ENCODE data around the gene VSIG4. TPM values are rescaled to one million over a fixed set of nuclear protein-coding genes. Genes with fewer than 3 reads are reported as not detected.

The VSIG4 gene
- total RNA-seq, 2 donors from 2014 or later, result 14.5 to 31.5 TPM

DNA sequence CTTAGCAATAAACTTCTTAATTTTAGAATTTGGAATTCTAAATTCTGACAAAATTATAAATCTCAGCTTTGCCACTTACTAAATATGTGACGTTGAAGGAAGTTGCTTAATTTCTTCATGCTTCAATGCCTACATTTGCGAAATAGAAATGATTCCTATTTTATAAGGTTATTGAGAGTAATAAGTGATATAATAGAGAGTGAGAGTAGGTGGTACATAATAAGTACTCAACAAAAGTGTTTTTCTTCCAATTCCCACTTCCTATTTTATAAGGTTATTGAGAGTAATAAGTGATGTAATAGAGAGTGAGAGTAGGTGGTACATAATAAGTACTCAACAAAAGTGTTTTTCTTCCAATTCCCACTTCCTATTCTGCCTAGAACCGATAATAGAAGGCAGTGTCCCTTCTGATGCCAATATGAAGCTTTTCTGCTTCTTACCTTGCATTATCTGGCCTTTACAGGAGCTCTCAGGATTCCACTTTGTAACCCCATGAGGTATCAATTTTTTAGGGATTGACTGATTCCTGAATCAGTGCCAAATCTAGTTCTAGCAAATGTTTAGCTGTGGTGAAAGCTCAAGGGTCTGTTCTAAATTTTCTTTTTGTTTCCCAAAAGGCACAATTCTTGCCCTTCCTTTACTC, 31.4 kb downstream of the VSIG4 start:
- 87% methylated on average over 3 of the region's 3 CpGs for WGBS
- Histone ChIP-seq H3K36me3 (no peaks in the 10 kb centered on the region), H3K27ac (no peak overlapping the region), H3K4me3 (no peak overlapping the region), H3K9me3 (no peaks in the 10 kb centered on the region), H3K27me3 (replicated peaks; ENCODE audit: insufficient read depth) (no peaks in the 10 kb centered on the region), H3K4me1 (replicated peaks) (no peaks in the 10 kb centered on the region)
- no peak for DNase-seq (ENCODE audit: low spot score)
- intact Hi-C loops (cut with DNase I), result no loop called here
- TF ChIP-seq, protein P1, sequence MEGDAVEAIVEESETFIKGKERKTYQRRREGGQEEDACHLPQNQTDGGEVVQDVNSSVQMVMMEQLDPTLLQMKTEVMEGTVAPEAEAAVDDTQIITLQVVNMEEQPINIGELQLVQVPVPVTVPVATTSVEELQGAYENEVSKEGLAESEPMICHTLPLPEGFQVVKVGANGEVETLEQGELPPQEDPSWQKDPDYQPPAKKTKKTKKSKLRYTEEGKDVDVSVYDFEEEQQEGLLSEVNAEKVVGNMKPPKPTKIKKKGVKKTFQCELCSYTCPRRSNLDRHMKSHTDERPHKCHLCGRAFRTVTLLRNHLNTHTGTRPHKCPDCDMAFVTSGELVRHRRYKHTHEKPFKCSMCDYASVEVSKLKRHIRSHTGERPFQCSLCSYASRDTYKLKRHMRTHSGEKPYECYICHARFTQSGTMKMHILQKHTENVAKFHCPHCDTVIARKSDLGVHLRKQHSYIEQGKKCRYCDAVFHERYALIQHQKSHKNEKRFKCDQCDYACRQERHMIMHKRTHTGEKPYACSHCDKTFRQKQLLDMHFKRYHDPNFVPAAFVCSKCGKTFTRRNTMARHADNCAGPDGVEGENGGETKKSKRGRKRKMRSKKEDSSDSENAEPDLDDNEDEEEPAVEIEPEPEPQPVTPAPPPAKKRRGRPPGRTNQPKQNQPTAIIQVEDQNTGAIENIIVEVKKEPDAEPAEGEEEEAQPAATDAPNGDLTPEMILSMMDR (IDR thresholded peaks at IDR 0.05), result no peak
- no peak for TF ChIP-seq POLR2A (IDR thresholded peaks at IDR 0.05)
- TF ChIP-seq POLR2AphosphoS5 (IDR thresholded peaks at IDR 0.05), result no peak

DNA sequence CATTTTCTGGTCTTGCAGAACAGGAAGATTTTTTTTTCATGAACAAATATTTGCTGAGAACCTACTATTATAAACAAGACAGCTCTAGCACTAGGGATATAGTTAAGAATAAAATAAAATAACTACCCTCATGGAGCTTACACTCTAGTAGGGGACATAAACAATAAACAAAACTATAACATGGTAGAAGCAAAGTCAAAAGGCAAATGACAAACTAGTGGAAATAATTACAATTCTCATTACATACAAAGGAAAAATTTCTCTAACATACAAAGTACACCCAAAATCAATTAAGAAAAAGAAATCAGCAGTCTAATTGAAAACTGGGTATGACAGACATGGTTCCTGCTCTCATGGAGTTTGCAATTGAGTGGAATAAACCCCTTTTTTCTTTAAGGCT, 32.0 kb downstream of the VSIG4 start:
- TF ChIP-seq, protein P1 (IDR thresholded peaks at IDR 0.05), result no peak
- no peak for TF ChIP-seq POLR2A (IDR thresholded peaks at IDR 0.05)
- TF ChIP-seq POLR2AphosphoS5 (IDR thresholded peaks at IDR 0.05), result no peak
- no peak for DNase-seq (ENCODE audit: low spot score)
- intact Hi-C loops (cut with DNase I), result no loop called here
- Histone ChIP-seq H3K36me3 (no peaks in the 10 kb centered on the region), H3K9me3 (no peaks in the 10 kb centered on the region), H3K27ac (no peak overlapping the region), H3K27me3 (replicated peaks; ENCODE audit: insufficient read depth) (no peaks in the 10 kb centered on the region), H3K4me3 (no peak overlapping the region), H3K4me1 (replicated peaks) (no peaks in the 10 kb centered on the region)

DNA sequence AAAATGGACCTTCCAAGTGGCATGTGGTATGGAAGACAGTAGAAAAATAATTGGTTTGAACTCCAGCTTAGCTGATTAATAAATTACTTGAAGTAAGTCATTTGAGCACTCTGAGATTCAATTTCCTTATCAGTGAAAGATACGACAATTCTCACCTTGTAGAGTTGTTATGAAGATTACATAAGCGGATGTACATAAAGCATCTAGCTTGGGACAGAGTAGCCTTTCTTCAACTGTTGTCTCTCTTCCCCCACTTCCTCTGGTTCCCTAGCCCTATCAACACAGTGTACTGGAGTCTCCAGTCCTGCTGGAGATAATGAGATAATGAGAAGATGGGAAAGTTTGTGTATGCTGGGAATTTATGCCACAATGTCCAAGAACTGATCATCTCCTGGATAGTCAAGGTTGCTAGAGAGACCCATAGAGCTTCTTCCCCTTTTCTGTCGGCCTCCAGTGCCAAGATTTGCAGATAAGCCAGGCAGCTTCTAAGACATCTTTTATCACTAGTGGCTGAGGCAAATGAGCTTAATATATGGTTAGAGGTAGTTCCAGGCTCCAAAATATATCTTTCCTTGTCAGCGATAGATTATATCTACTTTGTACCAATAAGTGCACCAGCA, 33.9 kb downstream of the VSIG4 start:
- intact Hi-C loops (cut with DNase I), result no loop called here
- H3K27ac ChIP-seq, result no peak overlapping the region
- 63% methylated on average over 4 of the region's 4 CpGs for WGBS
- H3K4me1 ChIP-seq (replicated peaks), result no peaks in the 10 kb centered on the region
- H3K4me3 ChIP-seq, result no peak overlapping the region
- no peak for TF ChIP-seq POLR2AphosphoS5 (IDR thresholded peaks at IDR 0.05)
- no peak for TF ChIP-seq POLR2A (IDR thresholded peaks at IDR 0.05)
- TF ChIP-seq, protein P1 (IDR thresholded peaks at IDR 0.05), result no peak
- DNase-seq (ENCODE audit: low spot score), result no peak
- H3K9me3 ChIP-seq, result no peaks in the 10 kb centered on the region
- no peaks in the 10 kb centered on the region for H3K36me3 ChIP-seq
- no peaks in the 10 kb centered on the region for H3K27me3 ChIP-seq (replicated peaks; ENCODE audit: insufficient read depth)

DNA sequence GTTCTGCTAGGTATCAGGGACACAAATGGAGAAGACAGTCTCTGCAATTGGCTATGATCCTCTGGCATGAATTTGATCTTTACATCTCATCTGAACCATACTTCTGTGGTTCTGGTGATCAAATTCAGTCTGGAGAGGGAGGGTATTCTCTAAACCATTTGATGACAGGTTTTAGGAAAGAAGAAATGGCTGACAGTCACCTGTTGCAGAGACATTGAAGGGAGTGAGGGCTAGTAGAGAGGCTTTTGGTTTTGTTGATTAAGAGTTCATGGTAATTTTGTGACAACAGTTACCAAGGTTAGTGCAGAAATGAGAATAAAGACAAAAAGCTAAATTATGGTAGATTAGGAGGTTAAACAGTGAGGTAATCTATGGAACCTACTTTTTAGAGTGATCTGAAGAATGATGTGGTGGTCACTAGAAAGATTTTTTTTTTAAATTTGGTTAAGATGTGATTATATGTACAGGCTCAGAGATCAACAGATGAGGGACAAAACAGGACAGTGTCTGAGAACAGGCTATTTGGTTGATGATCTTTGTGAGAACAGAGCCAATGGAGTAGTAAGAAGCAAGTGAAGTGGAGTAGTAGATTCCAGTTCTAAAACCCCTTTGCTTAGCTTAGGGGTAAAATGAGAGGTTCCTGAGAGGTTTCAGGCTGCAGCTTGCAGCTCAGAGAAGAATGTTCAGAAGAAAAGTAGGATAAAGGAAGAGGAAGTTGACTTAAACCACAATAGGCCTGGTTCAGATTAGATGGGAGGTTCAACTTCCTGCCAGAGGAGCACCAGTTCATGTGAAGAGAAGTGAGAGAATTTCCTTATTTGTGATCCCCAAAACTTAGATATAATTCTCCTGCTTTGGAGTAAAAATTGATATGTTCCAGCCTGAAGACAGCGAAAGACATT, 34.7 kb downstream of the VSIG4 start:
- intact Hi-C loops (cut with DNase I), result no loop called here
- Histone ChIP-seq H3K36me3 (no peaks in the 10 kb centered on the region), H3K4me3 (no peak overlapping the region), H3K27me3 (replicated peaks; ENCODE audit: insufficient read depth) (no peaks in the 10 kb centered on the region), H3K9me3 (no peaks in the 10 kb centered on the region), H3K27ac (no peak overlapping the region), H3K4me1 (replicated peaks) (no peaks in the 10 kb centered on the region)
- DNase-seq (ENCODE audit: low spot score), result no peak
- TF ChIP-seq, protein P1 (IDR thresholded peaks at IDR 0.05), result no peak
- no peak for TF ChIP-seq POLR2AphosphoS5 (IDR thresholded peaks at IDR 0.05)
- TF ChIP-seq POLR2A (IDR thresholded peaks at IDR 0.05), result no peak
- WGBS, result 65% methylated on average over 1 of the region's 1 CpG
